ENCODE data around the gene C19orf38. TPM values are rescaled to one million over a fixed set of nuclear protein-coding genes. Genes with fewer than 3 reads are reported as not detected.

C19orf38 gene
- polyA plus RNA-seq, 1 donor from 2014 or later: not detected

DNA sequence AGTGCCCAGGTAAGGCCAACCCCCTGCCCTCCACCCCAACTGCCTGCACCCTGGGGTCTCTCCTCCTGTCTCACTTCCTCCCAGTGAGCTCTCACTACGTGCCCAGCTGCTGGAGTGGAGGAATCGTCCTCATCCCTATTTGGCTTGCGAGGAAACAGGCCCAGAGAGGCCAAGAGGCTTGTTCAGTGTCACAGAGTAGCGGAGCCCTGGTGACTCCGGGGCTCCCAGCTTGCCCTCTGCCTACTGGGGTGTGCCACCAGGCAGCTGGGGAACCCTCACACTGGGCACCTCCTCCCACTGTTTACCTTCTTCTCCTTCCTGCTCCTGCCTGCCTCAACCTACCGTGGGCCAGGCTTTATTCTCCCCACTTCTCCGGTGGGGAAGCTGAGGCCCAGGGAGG is 17.8 kb upstream of the C19orf38 start:
- no peaks in the 10 kb centered on the region for H3F3A ChIP-seq (ENCODE audit: insufficient read depth, low read length, poor library complexity, severe bottlenecking)
- H3K4me2 ChIP-seq (ENCODE audit: low read length): no peak overlapping the region
- no peaks in the 10 kb centered on the region for H3K27me3 ChIP-seq (ENCODE audit: insufficient read depth, low read depth, low read length)
- H2AFZ ChIP-seq (ENCODE audit: low read depth, low read length): no peak overlapping the region
- H3K79me2 ChIP-seq (replicated peaks; ENCODE audit: insufficient read depth, low read length): no peaks in the 10 kb centered on the region
- H3K9me3 ChIP-seq (ENCODE audit: low read length): no peaks in the 10 kb centered on the region
- no peaks in the 10 kb centered on the region for H3K9me2 ChIP-seq (ENCODE audit: insufficient read depth, low read length)
- no peaks in the 10 kb centered on the region for H3K36me3 ChIP-seq (ENCODE audit: insufficient read depth, low read length)
- no peak overlapping the region for H3K27ac ChIP-seq (ENCODE audit: low read length)
- no peak for TF ChIP-seq EP300 (conservative IDR thresholded peaks at IDR 0.05; ENCODE audit: poor library complexity, severe bottlenecking)
- TF ChIP-seq TAF1 (IDR thresholded peaks at IDR 0.05; ENCODE audit: low read depth): no peak
- TF ChIP-seq POLR2AphosphoS5 (IDR thresholded peaks at IDR 0.05): no peak
- TF ChIP-seq RAD21 (conservative IDR thresholded peaks at IDR 0.05): no peak
- TF ChIP-seq, protein P1, sequence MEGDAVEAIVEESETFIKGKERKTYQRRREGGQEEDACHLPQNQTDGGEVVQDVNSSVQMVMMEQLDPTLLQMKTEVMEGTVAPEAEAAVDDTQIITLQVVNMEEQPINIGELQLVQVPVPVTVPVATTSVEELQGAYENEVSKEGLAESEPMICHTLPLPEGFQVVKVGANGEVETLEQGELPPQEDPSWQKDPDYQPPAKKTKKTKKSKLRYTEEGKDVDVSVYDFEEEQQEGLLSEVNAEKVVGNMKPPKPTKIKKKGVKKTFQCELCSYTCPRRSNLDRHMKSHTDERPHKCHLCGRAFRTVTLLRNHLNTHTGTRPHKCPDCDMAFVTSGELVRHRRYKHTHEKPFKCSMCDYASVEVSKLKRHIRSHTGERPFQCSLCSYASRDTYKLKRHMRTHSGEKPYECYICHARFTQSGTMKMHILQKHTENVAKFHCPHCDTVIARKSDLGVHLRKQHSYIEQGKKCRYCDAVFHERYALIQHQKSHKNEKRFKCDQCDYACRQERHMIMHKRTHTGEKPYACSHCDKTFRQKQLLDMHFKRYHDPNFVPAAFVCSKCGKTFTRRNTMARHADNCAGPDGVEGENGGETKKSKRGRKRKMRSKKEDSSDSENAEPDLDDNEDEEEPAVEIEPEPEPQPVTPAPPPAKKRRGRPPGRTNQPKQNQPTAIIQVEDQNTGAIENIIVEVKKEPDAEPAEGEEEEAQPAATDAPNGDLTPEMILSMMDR (IDR thresholded peaks at IDR 0.05; ENCODE audit: poor library complexity, severe bottlenecking): no peak
- TF ChIP-seq EZH2 (IDR thresholded peaks at IDR 0.05; ENCODE audit: borderline replicate concordance, insufficient read depth, low read length, poor library complexity, severe bottlenecking): no peak
- TF ChIP-seq MXI1 (conservative IDR thresholded peaks at IDR 0.05; ENCODE audit: poor library complexity, severe bottlenecking): no peak
- TF ChIP-seq, protein P2, sequence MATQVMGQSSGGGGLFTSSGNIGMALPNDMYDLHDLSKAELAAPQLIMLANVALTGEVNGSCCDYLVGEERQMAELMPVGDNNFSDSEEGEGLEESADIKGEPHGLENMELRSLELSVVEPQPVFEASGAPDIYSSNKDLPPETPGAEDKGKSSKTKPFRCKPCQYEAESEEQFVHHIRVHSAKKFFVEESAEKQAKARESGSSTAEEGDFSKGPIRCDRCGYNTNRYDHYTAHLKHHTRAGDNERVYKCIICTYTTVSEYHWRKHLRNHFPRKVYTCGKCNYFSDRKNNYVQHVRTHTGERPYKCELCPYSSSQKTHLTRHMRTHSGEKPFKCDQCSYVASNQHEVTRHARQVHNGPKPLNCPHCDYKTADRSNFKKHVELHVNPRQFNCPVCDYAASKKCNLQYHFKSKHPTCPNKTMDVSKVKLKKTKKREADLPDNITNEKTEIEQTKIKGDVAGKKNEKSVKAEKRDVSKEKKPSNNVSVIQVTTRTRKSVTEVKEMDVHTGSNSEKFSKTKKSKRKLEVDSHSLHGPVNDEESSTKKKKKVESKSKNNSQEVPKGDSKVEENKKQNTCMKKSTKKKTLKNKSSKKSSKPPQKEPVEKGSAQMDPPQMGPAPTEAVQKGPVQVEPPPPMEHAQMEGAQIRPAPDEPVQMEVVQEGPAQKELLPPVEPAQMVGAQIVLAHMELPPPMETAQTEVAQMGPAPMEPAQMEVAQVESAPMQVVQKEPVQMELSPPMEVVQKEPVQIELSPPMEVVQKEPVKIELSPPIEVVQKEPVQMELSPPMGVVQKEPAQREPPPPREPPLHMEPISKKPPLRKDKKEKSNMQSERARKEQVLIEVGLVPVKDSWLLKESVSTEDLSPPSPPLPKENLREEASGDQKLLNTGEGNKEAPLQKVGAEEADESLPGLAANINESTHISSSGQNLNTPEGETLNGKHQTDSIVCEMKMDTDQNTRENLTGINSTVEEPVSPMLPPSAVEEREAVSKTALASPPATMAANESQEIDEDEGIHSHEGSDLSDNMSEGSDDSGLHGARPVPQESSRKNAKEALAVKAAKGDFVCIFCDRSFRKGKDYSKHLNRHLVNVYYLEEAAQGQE (IDR thresholded peaks at IDR 0.05; ENCODE audit: borderline replicate concordance): no peak
- no peak for TF ChIP-seq SMC3 (conservative IDR thresholded peaks at IDR 0.05; ENCODE audit: poor library complexity)
- H3K9ac ChIP-seq (ENCODE audit: low read length): no peak overlapping the region
- no peak overlapping the region for H3K4me3 ChIP-seq (ENCODE audit: low read length)
- H4K20me1 ChIP-seq (ENCODE audit: insufficient read depth): no peaks in the 10 kb centered on the region

DNA sequence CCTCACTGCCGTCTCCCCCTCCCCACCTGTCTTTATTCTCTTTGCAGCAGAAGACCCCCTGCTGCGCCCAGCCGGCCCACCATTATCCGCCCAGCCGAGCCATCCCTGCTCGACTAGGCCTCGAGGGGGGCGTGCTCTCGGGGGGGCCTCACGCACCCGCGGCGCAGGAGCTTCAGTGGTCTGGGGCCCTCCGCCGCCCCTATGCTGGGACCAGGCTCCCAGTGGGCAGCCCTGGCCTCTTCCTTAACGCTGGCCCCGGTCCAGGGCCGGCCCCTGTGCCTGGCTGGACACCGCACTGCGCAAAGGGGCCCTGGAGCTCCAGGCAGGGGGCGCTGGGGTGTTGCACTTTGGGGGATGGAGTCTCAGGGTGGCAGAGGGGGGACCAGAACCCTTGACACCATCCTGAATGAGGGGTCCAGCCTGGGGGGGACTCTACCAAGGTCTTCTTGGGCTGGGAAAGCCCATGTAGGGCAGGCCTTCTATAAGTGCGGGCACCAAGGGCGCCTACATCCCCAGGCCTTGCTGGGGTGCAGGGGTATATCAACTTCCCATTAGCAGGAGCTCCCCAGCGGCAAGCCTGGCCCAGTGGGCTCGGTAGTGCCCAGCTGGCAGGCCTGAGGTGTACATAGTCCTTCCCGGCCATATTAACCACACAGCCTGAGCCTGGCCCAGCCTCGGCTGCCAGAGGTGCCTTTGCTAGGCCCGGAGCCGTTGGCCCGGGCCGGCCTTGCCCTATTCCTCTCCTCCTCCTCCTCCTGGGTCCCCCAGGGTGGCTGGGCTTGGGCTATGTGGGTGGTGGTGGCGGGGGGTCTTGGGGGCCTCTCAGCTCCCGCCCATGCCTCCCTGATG is 17.1 kb upstream of the C19orf38 start:
- H3K79me2 ChIP-seq (replicated peaks; ENCODE audit: insufficient read depth, low read length): no peaks in the 10 kb centered on the region
- H2AFZ ChIP-seq (ENCODE audit: low read depth, low read length): no peak overlapping the region
- no peaks in the 10 kb centered on the region for H4K20me1 ChIP-seq (ENCODE audit: insufficient read depth)
- no peak overlapping the region for H3K27ac ChIP-seq (ENCODE audit: low read length)
- TF ChIP-seq TAF1 (IDR thresholded peaks at IDR 0.05; ENCODE audit: low read depth): no peak
- no peak for TF ChIP-seq POLR2AphosphoS5 (IDR thresholded peaks at IDR 0.05)
- TF ChIP-seq EP300 (conservative IDR thresholded peaks at IDR 0.05; ENCODE audit: poor library complexity, severe bottlenecking): no peak
- TF ChIP-seq, protein P1 (IDR thresholded peaks at IDR 0.05; ENCODE audit: poor library complexity, severe bottlenecking): no peak
- no peak for TF ChIP-seq MXI1 (conservative IDR thresholded peaks at IDR 0.05; ENCODE audit: poor library complexity, severe bottlenecking)
- no peak for TF ChIP-seq EZH2 (IDR thresholded peaks at IDR 0.05; ENCODE audit: borderline replicate concordance, insufficient read depth, low read length, poor library complexity, severe bottlenecking)
- no peak for TF ChIP-seq SMC3 (conservative IDR thresholded peaks at IDR 0.05; ENCODE audit: poor library complexity)
- TF ChIP-seq, protein P2 (IDR thresholded peaks at IDR 0.05; ENCODE audit: borderline replicate concordance): no peak
- TF ChIP-seq RAD21 (conservative IDR thresholded peaks at IDR 0.05): no peak
- no peak overlapping the region for H3K9ac ChIP-seq (ENCODE audit: low read length)
- no peak overlapping the region for H3K4me3 ChIP-seq (ENCODE audit: low read length)
- no peaks in the 10 kb centered on the region for H3K9me3 ChIP-seq (ENCODE audit: low read length)
- no peaks in the 10 kb centered on the region for H3K9me2 ChIP-seq (ENCODE audit: insufficient read depth, low read length)
- no peaks in the 10 kb centered on the region for H3F3A ChIP-seq (ENCODE audit: insufficient read depth, low read length, poor library complexity, severe bottlenecking)
- no peak overlapping the region for H3K4me2 ChIP-seq (ENCODE audit: low read length)
- H3K27me3 ChIP-seq (ENCODE audit: insufficient read depth, low read depth, low read length): no peaks in the 10 kb centered on the region
- H3K36me3 ChIP-seq (ENCODE audit: insufficient read depth, low read length): no peaks in the 10 kb centered on the region

Data from neural cell (in vitro differentiated cells).